B cell (primary cell): ENCODE data around the gene SPCS3. TPM values are rescaled to one million over a fixed set of nuclear protein-coding genes. Genes with fewer than 3 reads are reported as not detected.

Source experiments
- ATAC-seq: fragments of 200-7000 bp; cut with Tn5 transposase; one replicate; pipeline ENCODE4 v1.10.0; 2021; ENCODE audit warnings: low read depth, mild to moderate bottlenecking, moderate number of reproducible peaks, moderate library complexity
- CTCF ChIA-PET: fragments of 350-600 bp; sonication (Branson Sonifier 250); formaldehyde crosslinking; loops from one replicate; lab custom pipeline; 2021; ENCODE audit warnings: antibody characterized with exemption, inconsistent platforms; lab: Charles Lee
- POLR2A ChIA-PET: fragments of 350-600 bp; sonication (Branson Sonifier 250); formaldehyde crosslinking; loops from one replicate; lab custom pipeline; 2021; ENCODE audit warnings: antibody characterized with exemption; lab: Charles Lee
- DNase-seq: peaks from one replicate; pipeline ENCODE4 v3.0.0; 2013
- H2AFZ ChIP-seq: 2 replicates; pipeline ENCODE4 v1.6.1; 2012; ENCODE audit warnings: mild to moderate bottlenecking, low read depth, low read length; ENCODE audit not compliant: insufficient read depth, poor library complexity, severe bottlenecking
- H3K27ac ChIP-seq, 2 donors: 1 replicate in 1 of 2; 2 replicates in 1 of 2; pipeline ENCODE4 v1.5.1; 2012 to 2013; ENCODE audit warnings: low read length in 2 of 2, mild to moderate bottlenecking in 2 of 2, moderate library complexity in 1 of 2
- H3K27me3 ChIP-seq, 4 experiments: fragments of 200-600 bp in 1 of 4; sonication (generic) in 1 of 4; replicated peaks in 1 of 4; 1 replicate in 2 of 4; 2 replicates in 2 of 4; pipeline versions ENCODE4 v1.6.1 to v1.7.0; 2013 to 2016; ENCODE audit warnings: low read length in 3 of 4, mild to moderate bottlenecking in 2 of 4, mixed read lengths in 1 of 4, moderate library complexity in 1 of 4; ENCODE audit not compliant: insufficient read depth in 4 of 4, control insufficient read depth in 3 of 4; ENCODE audit errors: control extremely low read depth in 1 of 4
- H3K36me3 ChIP-seq, 2 experiments: replicated peaks in 1 of 2; 1 replicate in 1 of 2; 2 replicates in 1 of 2; pipeline versions ENCODE4 v1.6.1 to v1.7.1; 2013; ENCODE audit warnings: low read length in 1 of 2; ENCODE audit not compliant: insufficient read depth in 2 of 2, control insufficient read depth in 1 of 2; ENCODE audit errors: control extremely low read depth in 1 of 2, extremely low read depth in 1 of 2
- H3K4me1 ChIP-seq, 2 donors: fragments of 200-600 bp in 1 of 2; sonication (generic) in 1 of 2; 1 replicate in 1 of 2; 2 replicates in 1 of 2; pipeline versions ENCODE4 v1.5.1 to v1.6.1; 2013 to 2017; ENCODE audit warnings: low read length in 2 of 2; ENCODE audit not compliant: control insufficient read depth in 2 of 2, insufficient read depth in 2 of 2
- H3K4me2 ChIP-seq: replicated peaks from 2 replicates; pipeline ENCODE3; 2012; ENCODE audit warnings: mild to moderate bottlenecking, low read depth, low read length; ENCODE audit not compliant: poor library complexity, severe bottlenecking
- H3K4me3 ChIP-seq, 5 experiments: fragments of 200-600 bp in 1 of 5; sonication (generic) in 1 of 5; 1 replicate in 3 of 5; 2 replicates in 2 of 5; pipeline versions ENCODE4 v1.5.1 to v1.7.0; 2011 to 2016; ENCODE audit warnings: low read length in 4 of 5, mild to moderate bottlenecking in 4 of 5, low read depth in 2 of 5, control low read depth in 1 of 5, moderate library complexity in 1 of 5; ENCODE audit not compliant: insufficient read depth in 1 of 5; ENCODE audit errors: control extremely low read depth in 1 of 5, extremely low read depth in 1 of 5
- H3K79me2 ChIP-seq: fragments of 200-600 bp; sonication (generic); one replicate; pipeline ENCODE4 v1.6.0; 2016; ENCODE audit warnings: low read length; ENCODE audit not compliant: control insufficient read depth, insufficient read depth
- H3K9ac ChIP-seq: fragments of 200-600 bp; sonication (generic); 2 replicates; pipeline ENCODE4 v1.6.1; 2017; ENCODE audit warnings: mild to moderate bottlenecking, low read length, moderate library complexity
- H3K9me3 ChIP-seq, 3 donors: one replicate each; pipeline versions ENCODE4 v1.6.1 to v1.7.1; 2013; ENCODE audit warnings: low read length in 2 of 3; ENCODE audit not compliant: control insufficient read depth in 2 of 3, insufficient read depth in 1 of 3; ENCODE audit errors: control extremely low read depth in 1 of 3
- H4K20me1 ChIP-seq: 2 replicates; pipeline ENCODE4 v1.6.0; 2012; ENCODE audit warnings: mild to moderate bottlenecking, low read length; ENCODE audit not compliant: insufficient read depth, control insufficient read depth, poor library complexity, severe bottlenecking
- H3K27ac Mint-ChIP-seq: one replicate; pipeline ENCODE4 v1.8.0; 2021; ENCODE audit warnings: mixed read lengths
- H3K27me3 Mint-ChIP-seq: one replicate; pipeline ENCODE4 v1.8.0; 2021; ENCODE audit warnings: mixed read lengths
- H3K4me1 Mint-ChIP-seq: one replicate; pipeline ENCODE4 v1.8.0; 2021; ENCODE audit warnings: mixed read lengths
- H3K4me3 Mint-ChIP-seq: one replicate; pipeline ENCODE4 v1.8.0; 2021; ENCODE audit warnings: mixed read lengths
- H3K9me3 Mint-ChIP-seq: one replicate; pipeline ENCODE4 v1.8.0; 2022; ENCODE audit warnings: mixed read lengths; ENCODE audit not compliant: insufficient read depth
- CTCF ChIP-seq: fragments of 200-600 bp; IDR thresholded peaks from one replicate; pipeline ENCODE4 v1.8.0; 2022; ENCODE audit warnings: antibody characterized with exemption, mild to moderate bottlenecking
- EZH2 ChIP-seq: IDR thresholded peaks from 2 replicates; pipeline ENCODE4 v1.6.1; 2012; ENCODE audit warnings: borderline replicate concordance, low read depth, mild to moderate bottlenecking, moderate library complexity, low read length; ENCODE audit not compliant: insufficient read depth, poor library complexity, severe bottlenecking
- WGBS: methylation state at CpG from one replicate; pipeline ENCODE4 v1.1.5; 2013; ENCODE audit warnings: missing lambda C conversion rate; ENCODE audit not compliant: insufficient coverage; 5-methylcytosine and 5-hydroxymethylcytosine counted together
- intact Hi-C: fragments of 100-400 bp; cut with micrococcal nuclease; formaldehyde crosslinking; loops from one replicate; pipeline ENCODE4 v1.10.0; 2022
- polyA plus RNA-seq: library from polyadenylated mRNA; depleted of rRNA; stranded (reverse); fragments of >200 nt; gene quantifications from 2 replicates; pipeline ENCODE4 v1.2.3, GENCODE V29; 2012
- total RNA-seq, 2 donors: library from RNA; stranded (reverse); fragments of 120-200 nt in 1 of 2; gene quantifications; 1 replicate in 1 of 2; 2 replicates in 1 of 2; pipeline versions ENCODE4 v1.2.3 to v1.2.4, GENCODE V29; 2013 to 2022

Gene SPCS3
- total and polyA plus RNA-seq, 2 donors (not counting 1 experiment from before 2014, with no cell fraction given) = 27.8 to 92.4 TPM

- peaks cover 0 to 4% (median 0%) of the 10 kb centered on the region in 4 experiments for H3K27me3 ChIP-seq
- Mint-ChIP-seq H3K9me3 (no peaks in the 10 kb centered on the region), H3K4me1 (no peaks in the 10 kb centered on the region), H3K27me3 (peaks cover 25% of the 10 kb centered on the region), H3K27ac (no peak overlapping the region), H3K4me3 (no peak overlapping the region)
- no peak overlapping the region for H3K4me2 ChIP-seq
- ATAC-seq (no peak), DNase-seq (no peak)
- H3K9ac ChIP-seq = no peak overlapping the region
- H3K36me3 ChIP-seq = no peaks in the 10 kb centered on the region
- H3K4me3 ChIP-seq = no peak overlapping the region
- H3K4me1 ChIP-seq = no peaks in the 10 kb centered on the region
- no peak overlapping the region for H3K27ac ChIP-seq
- H2AFZ ChIP-seq = no peak overlapping the region
- ChIA-PET CTCF (no interaction called here), POLR2A (no interaction called here)
- H3K9me3 ChIP-seq = no peaks in the 10 kb centered on the region
- no CpG with 5 or more reads among the region's 4 CpGs for WGBS
- H3K79me2 ChIP-seq = no peaks in the 10 kb centered on the region
- H4K20me1 ChIP-seq = no peaks in the 10 kb centered on the region
- TF ChIP-seq CTCF (no peak), EZH2 (no peak)
- intact Hi-C loops = no loop called here
Measured at GRCh38 chr4:176273736-176274135, 46.0 kb upstream of the SPCS3 start.

DNA sequence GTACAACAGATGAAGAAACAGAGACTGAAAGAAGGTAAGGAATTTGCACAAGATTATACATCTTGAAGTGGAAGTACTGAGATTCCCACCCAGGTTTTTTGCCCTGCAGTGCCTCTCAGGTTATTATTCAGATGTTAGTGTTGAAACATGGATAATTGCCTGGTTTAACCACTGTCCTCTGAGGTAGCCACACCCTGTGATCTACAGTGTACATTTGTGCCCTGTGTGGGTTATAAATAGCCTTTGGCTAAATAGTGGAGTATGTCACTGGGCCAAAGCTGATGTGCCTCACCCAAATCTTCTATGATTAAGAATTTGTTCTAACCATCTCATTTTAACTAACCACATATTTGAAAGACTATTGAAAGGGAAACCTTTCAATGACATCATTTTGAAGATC lies 45.3 kb upstream of the SPCS3 start:
- Mint-ChIP-seq H3K27ac (no peak overlapping the region), H3K4me3 (no peak overlapping the region), H3K27me3 (peaks cover 26% of the 10 kb centered on the region), H3K4me1 (no peaks in the 10 kb centered on the region), H3K9me3 (no peaks in the 10 kb centered on the region)
- Histone ChIP-seq H3K9ac (no peak overlapping the region), H3K9me3 (no peaks in the 10 kb centered on the region), H3K36me3 (no peaks in the 10 kb centered on the region), H3K4me1 (no peaks in the 10 kb centered on the region), H4K20me1 (no peaks in the 10 kb centered on the region), H3K4me2 (no peak overlapping the region), H2AFZ (no peak overlapping the region), H3K27me3 (peaks cover 0 to 4% (median 0%) of the 10 kb centered on the region in 4 experiments), H3K27ac (no peak overlapping the region), H3K4me3 (no peak overlapping the region), H3K79me2 (no peaks in the 10 kb centered on the region)
- ATAC-seq (no peak), DNase-seq (no peak)
- TF ChIP-seq EZH2 = no peak
- TF ChIP-seq CTCF = no peak
- CTCF ChIA-PET = no interaction called here
- POLR2A ChIA-PET = no interaction called here
- intact Hi-C loops = no loop called here
